Lower leg skin (tissue), 4 donors: ENCODE measurements around the gene DNASE1L2. TPM values are rescaled to one million over a fixed set of nuclear protein-coding genes. Genes with fewer than 3 reads are reported as not detected.

Experiments used
- DNase-seq, 2 donors: peaks; one replicate each; pipeline ENCODE4 v3.0.0-alpha.2; 2019; ENCODE audit warnings: low spot score in 2 of 2
- H3K4me3 ChIP-seq: fragments of 200-600 bp; sonication (generic); 2 replicates; pipeline ENCODE4 v1.5.1; 2017; ENCODE audit warnings: mild to moderate bottlenecking, low read depth; ENCODE audit not compliant: poor library complexity, severe bottlenecking
- CTCF ChIP-seq, 3 donors: fragments of 450-650 bp; IDR thresholded peaks; one replicate each; pipeline ENCODE4 v1.5.1; 2016; ENCODE audit warnings: antibody characterized with exemption in 3 of 3, mild to moderate bottlenecking in 3 of 3, moderate library complexity in 2 of 3
- POLR2A ChIP-seq, 2 donors: fragments of 450-650 bp; IDR thresholded peaks; one replicate each; pipeline ENCODE4 v1.6.1; 2016 to 2017; ENCODE audit warnings: antibody characterized with exemption in 2 of 2, mild to moderate bottlenecking in 1 of 2, moderate library complexity in 1 of 2
- WGBS, 2 donors: methylation state at CpG; one replicate each; pipeline ENCODE4 v1.1.5; 2018; 5-methylcytosine and 5-hydroxymethylcytosine counted together
- intact Hi-C: fragments of 100-400 bp; cut with DNase I; formaldehyde crosslinking; loops from one replicate; pipeline ENCODE4 v1.15.0; 2023; ENCODE audit warnings: low total_unique reads
- total RNA-seq, 4 donors: library from RNA; depleted of rRNA; stranded (reverse); fragments of >200 nt; gene quantifications; one replicate each; pipeline ENCODE4 v1.1.0, GENCODE V29; 2016

DNASE1L2 gene
- total RNA-seq, 4 donors from 2014 or later, result 39.8 to 93.3 (median 55.0) TPM

- WGBS, 2 donors, result 91% methylated on average over 24 of the region's 24 CpGs
- TF ChIP-seq POLR2A (IDR thresholded peaks at IDR 0.05) (no peak), CTCF (IDR thresholded peaks at IDR 0.05) (no peak)
- intact Hi-C loops, result no loop called here
- no peak overlapping the region for H3K4me3 ChIP-seq
- no peak for DNase-seq
Measured at GRCh38 chr16:2280981-2281542, 44.8 kb downstream of the DNASE1L2 start.

GRCh38 chr16:2282262-2282661 is 46.0 kb downstream of the DNASE1L2 start:
- H3K4me3 ChIP-seq, result no peak overlapping the region
- DNase-seq, result no peak
- intact Hi-C loops, result no loop called here
- 79 to 88% methylated on average over 5 of the region's 5 CpGs for WGBS, 2 donors
- TF ChIP-seq CTCF (IDR thresholded peaks at IDR 0.05), result no peak
- no peak for TF ChIP-seq POLR2A (IDR thresholded peaks at IDR 0.05)

- intact Hi-C loops, result no loop called here
- H3K4me3 ChIP-seq, result no peak overlapping the region
- no peak for DNase-seq
- no peak for TF ChIP-seq POLR2A (IDR thresholded peaks at IDR 0.05)
- no peak for TF ChIP-seq CTCF (IDR thresholded peaks at IDR 0.05)
- 86 to 91% methylated on average over 16 to 26 of the region's 26 CpGs for WGBS, 2 donors
Measured at GRCh38 chr16:2282866-2283555, 46.8 kb downstream of the DNASE1L2 start.

DNA sequence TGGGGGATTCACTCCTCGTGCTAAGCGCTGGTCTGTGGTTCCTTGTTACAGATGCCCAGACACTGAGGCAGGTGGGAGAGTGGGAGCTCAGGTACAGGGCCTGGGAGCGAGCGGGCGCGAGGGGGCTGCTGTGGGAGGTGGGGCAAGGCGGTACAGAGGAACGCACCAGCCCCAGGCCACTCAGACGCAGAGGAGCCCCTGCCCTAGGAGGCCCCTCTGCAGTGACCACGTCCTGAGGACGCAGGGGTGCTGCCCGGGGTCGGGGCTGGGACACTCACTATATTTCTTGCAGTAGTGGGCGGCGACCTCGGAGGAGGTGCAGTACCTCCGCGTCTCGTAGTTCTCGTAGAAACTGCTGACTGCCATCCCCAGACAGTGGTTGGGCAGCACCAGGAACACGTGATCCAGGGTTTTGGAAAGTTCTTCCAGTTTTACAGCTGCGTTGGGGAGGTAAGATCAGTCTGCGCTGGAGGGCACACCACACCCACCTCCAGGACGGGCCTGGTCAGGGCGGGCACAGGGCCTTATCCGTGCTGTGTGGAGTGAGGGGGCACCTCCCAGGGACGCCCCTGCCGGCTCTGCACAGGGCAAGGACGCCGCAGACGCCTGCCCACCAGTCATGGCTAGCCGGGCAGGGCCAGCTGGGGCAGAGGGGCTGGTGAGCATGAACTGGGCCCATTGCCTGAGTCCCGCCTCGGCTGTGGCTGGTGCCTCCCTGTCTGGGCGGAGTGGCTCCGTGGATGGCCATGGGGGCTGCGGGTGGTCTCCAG is 47.9 kb downstream of the DNASE1L2 start:
- WGBS, 2 donors, result 45 to 69% methylated on average over 25 to 37 of the region's 37 CpGs
- TF ChIP-seq POLR2A (IDR thresholded peaks at IDR 0.05) (no peak), CTCF (IDR thresholded peaks at IDR 0.05) (no peak)
- H3K4me3 ChIP-seq, result no peak overlapping the region
- intact Hi-C loops, result no loop called here
- DNase-seq, result no peak

GRCh38 chr16:2284797-2285576 is 48.7 kb downstream of the DNASE1L2 start:
- 84 to 91% methylated on average over 22 to 32 of the region's 35 CpGs for WGBS, 2 donors
- TF ChIP-seq POLR2A (IDR thresholded peaks at IDR 0.05) (no peak), CTCF (IDR thresholded peaks at IDR 0.05) (no peak)
- no peak for DNase-seq
- intact Hi-C loops, result no loop called here
- H3K4me3 ChIP-seq, result no peak overlapping the region
